KMS-11 (cell line): ENCODE results near the gene MAPRE3.

ENCODE experiments used
- H2AFZ ChIP-seq: fragments of 200-600 bp; sonication (generic); 2 replicates; pipeline ENCODE4 v1.6.1; 2016; ENCODE audit warnings: antibody characterized with exemption, mixed run types, low read depth
- H3K27ac ChIP-seq: fragments of 200-600 bp; sonication (generic); 2 replicates; pipeline ENCODE4 v1.6.1; 2016; ENCODE audit warnings: mild to moderate bottlenecking, mixed run types
- H3K27me3 ChIP-seq: fragments of 200-600 bp; sonication (generic); 2 replicates; pipeline ENCODE4 v1.6.1; 2017; ENCODE audit warnings: mild to moderate bottlenecking, low read depth, mixed run types, moderate library complexity; ENCODE audit not compliant: insufficient read depth
- H3K36me3 ChIP-seq: fragments of 200-600 bp; sonication (generic); 2 replicates; pipeline ENCODE4 v1.6.1; 2017; ENCODE audit warnings: mild to moderate bottlenecking, mixed run types; ENCODE audit not compliant: insufficient read depth
- H3K4me1 ChIP-seq: fragments of 200-600 bp; sonication (generic); 2 replicates; pipeline ENCODE4 v1.6.1; 2016; ENCODE audit warnings: mild to moderate bottlenecking, low read depth, mixed run types; ENCODE audit not compliant: poor library complexity, severe bottlenecking
- H3K4me2 ChIP-seq: fragments of 200-600 bp; sonication (generic); 2 replicates; pipeline ENCODE4 v1.7.0; 2016; ENCODE audit warnings: mild to moderate bottlenecking, mixed run types
- H3K4me3 ChIP-seq: fragments of 200-600 bp; sonication (generic); IDR thresholded peaks from 2 replicates; pipeline ENCODE4 v1.6.1; 2017; ENCODE audit warnings: low read depth, low read length, mixed read lengths; ENCODE audit not compliant: insufficient read depth
- H3K79me2 ChIP-seq: fragments of 200-600 bp; sonication (generic); 2 replicates; pipeline ENCODE4 v1.6.1; 2016; ENCODE audit warnings: low read depth, mixed run types; ENCODE audit not compliant: insufficient read depth
- H3K9ac ChIP-seq: fragments of 200-600 bp; sonication (generic); 2 replicates; pipeline ENCODE4 v1.6.1; 2016; ENCODE audit warnings: mild to moderate bottlenecking, mixed run types
- H4K20me1 ChIP-seq: fragments of 200-600 bp; sonication (generic); 2 replicates; pipeline ENCODE4 v1.6.1; 2016; ENCODE audit warnings: mild to moderate bottlenecking, mixed run types; ENCODE audit not compliant: insufficient read depth
- TF ChIP-seq, protein P1 (sequence below): fragments of 200-600 bp; sonication (generic); conservative IDR thresholded peaks from 2 replicates; pipeline ENCODE4 v1.6.1; 2017; ENCODE audit warnings: low read depth, mild to moderate bottlenecking, antibody characterized with exemption, low read length, moderate library complexity, mixed read lengths

The MAPRE3 gene

DNA sequence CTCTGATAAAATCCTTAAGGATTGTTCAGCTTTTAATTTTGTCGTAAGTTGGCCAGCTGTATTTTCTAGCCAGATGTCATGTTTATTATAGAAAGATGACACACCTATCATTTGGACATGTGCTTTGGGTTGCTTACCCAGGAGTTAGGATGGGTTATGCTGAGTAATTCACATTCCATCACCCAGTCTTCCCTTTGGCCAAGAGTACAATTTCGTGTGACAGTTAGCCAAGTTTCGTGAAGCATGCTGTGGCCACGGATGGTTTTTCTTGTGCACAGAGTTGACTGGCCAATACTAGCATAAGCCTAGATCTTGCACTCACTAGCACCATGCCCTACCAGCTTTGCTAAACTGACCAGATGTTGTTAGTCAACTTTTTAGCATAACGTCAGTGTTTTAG lies 5.8 kb downstream of the MAPRE3 start:
- H3K79me2 ChIP-seq, result no peaks in the 10 kb centered on the region
- no peaks in the 10 kb centered on the region for H4K20me1 ChIP-seq
- H3K4me1 ChIP-seq, result peaks cover 3% of the 10 kb centered on the region
- no peak overlapping the region for H3K4me2 ChIP-seq
- H3K36me3 ChIP-seq, result no peaks in the 10 kb centered on the region
- H2AFZ ChIP-seq, result no peak overlapping the region
- TF ChIP-seq, protein P1, sequence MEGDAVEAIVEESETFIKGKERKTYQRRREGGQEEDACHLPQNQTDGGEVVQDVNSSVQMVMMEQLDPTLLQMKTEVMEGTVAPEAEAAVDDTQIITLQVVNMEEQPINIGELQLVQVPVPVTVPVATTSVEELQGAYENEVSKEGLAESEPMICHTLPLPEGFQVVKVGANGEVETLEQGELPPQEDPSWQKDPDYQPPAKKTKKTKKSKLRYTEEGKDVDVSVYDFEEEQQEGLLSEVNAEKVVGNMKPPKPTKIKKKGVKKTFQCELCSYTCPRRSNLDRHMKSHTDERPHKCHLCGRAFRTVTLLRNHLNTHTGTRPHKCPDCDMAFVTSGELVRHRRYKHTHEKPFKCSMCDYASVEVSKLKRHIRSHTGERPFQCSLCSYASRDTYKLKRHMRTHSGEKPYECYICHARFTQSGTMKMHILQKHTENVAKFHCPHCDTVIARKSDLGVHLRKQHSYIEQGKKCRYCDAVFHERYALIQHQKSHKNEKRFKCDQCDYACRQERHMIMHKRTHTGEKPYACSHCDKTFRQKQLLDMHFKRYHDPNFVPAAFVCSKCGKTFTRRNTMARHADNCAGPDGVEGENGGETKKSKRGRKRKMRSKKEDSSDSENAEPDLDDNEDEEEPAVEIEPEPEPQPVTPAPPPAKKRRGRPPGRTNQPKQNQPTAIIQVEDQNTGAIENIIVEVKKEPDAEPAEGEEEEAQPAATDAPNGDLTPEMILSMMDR, result no peak
- no peak overlapping the region for H3K9ac ChIP-seq
- H3K27me3 ChIP-seq, result no peaks in the 10 kb centered on the region
- H3K27ac ChIP-seq, result no peak overlapping the region
- H3K4me3 ChIP-seq, result no peak overlapping the region

DNA sequence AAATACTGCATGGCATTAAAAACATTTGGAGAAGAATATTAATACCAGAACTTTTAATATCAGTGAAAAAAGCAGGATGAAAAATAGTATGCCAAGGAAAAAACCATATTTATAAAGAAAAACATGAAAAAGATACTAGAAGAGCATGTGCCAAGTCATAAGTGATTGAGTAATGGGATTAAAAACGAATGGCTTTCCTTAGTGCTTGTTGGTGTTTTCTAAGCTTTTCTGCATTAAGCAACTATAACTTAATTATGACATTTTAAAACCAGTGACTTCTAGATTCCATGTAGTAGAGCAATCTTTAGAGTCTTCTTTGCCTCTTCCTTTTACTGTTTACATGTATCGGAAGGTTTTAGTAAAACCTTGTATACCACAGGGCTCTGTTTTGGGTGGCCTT lies 6.6 kb downstream of the MAPRE3 start:
- Histone ChIP-seq H4K20me1 (no peaks in the 10 kb centered on the region), H3K4me2 (no peak overlapping the region), H2AFZ (no peak overlapping the region), H3K36me3 (no peaks in the 10 kb centered on the region), H3K4me3 (no peak overlapping the region), H3K9ac (no peak overlapping the region), H3K27ac (no peak overlapping the region), H3K79me2 (no peaks in the 10 kb centered on the region), H3K27me3 (no peaks in the 10 kb centered on the region), H3K4me1 (peaks cover 3% of the 10 kb centered on the region)
- TF ChIP-seq, protein P1, result no peak

DNA sequence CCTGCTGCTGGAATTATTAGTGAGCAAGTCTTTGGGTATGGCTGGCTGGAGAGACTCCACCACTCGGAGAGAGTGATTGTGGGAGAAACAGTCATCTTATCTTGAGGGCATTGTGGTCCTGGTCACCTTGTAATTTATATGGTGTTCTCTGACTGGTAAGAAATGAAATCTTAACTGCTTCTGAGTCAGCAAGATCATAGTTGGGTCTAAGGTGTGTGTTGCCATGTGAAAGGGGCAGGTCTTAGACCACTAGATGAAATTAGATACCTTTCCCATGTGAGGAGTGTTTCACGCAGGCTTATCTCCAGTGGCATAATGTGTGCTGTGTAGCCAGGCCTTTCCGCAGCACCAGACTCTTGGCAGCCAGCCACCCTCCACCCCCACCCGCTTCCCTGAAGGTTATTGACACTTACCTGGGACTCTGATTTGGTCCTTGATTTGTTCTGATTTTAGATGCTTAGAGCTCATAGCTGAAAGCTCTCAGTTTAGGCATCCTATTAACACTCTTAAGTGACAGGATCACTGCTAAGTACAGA lies 7.7 kb downstream of the MAPRE3 start:
- no peak overlapping the region for H2AFZ ChIP-seq
- H3K4me1 ChIP-seq, result peaks cover 11% of the 10 kb centered on the region
- H3K4me3 ChIP-seq, result no peak overlapping the region
- H3K27ac ChIP-seq, result no peak overlapping the region
- no peaks in the 10 kb centered on the region for H3K79me2 ChIP-seq
- H3K27me3 ChIP-seq, result no peaks in the 10 kb centered on the region
- no peak overlapping the region for H3K9ac ChIP-seq
- no peak overlapping the region for H3K4me2 ChIP-seq
- no peaks in the 10 kb centered on the region for H3K36me3 ChIP-seq
- H4K20me1 ChIP-seq, result no peaks in the 10 kb centered on the region
- TF ChIP-seq, protein P1, result no peak

DNA sequence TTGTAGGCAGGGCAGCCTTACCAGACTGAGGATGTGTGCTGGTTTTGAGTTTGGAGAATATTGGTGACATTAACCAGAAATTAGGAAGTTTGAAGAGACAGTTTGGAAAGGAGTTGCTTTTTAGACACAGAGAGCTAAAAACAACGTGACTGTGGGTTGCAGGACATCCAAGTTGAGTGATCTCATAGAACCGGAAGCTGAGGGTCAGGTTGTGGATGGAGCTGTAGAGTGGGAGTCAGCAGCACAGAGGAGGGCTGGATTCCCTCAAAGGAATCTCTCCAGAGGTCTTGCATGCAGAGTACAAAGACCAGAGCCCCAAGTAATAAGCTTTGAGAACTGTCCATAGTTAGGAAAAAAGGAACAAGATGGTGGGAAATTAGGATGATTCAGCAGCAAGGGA lies 9.3 kb downstream of the MAPRE3 start:
- Histone ChIP-seq H3K79me2 (no peaks in the 10 kb centered on the region), H3K27me3 (no peaks in the 10 kb centered on the region), H4K20me1 (no peaks in the 10 kb centered on the region), H2AFZ (no peak overlapping the region), H3K9ac (no peak overlapping the region), H3K27ac (no peak overlapping the region), H3K36me3 (no peaks in the 10 kb centered on the region), H3K4me1 (peaks cover 11% of the 10 kb centered on the region), H3K4me2 (no peak overlapping the region), H3K4me3 (no peak overlapping the region)
- TF ChIP-seq, protein P1, result no peak

DNA sequence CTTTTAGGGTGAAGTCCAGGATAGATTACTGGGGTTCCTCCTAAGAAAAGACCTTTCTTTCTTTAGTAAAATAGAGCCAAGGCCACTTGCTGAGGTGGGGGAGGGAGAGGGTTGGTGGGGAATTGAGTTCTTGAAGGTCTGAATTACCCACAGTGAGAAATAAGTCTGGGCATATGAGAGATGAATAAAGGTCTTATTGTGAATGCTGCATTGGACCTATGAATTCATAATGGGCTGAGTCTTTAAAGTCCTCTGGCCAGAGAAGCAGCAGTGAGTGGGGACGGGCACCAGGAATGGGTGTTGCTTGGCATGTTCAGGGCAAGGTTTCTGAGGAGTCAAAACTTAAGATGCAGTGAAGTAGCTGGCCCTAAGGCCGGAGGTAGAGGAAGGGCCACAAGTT lies 10.5 kb downstream of the MAPRE3 start:
- Histone ChIP-seq H3K4me3 (no peak overlapping the region), H3K36me3 (no peaks in the 10 kb centered on the region), H2AFZ (no peak overlapping the region), H3K27ac (no peak overlapping the region), H3K79me2 (no peaks in the 10 kb centered on the region), H3K4me1 (peaks cover 11% of the 10 kb centered on the region), H3K9ac (no peak overlapping the region), H3K27me3 (no peaks in the 10 kb centered on the region), H3K4me2 (no peak overlapping the region), H4K20me1 (no peaks in the 10 kb centered on the region)
- TF ChIP-seq, protein P1, result no peak
